HepG2 (cell line): Measurements from ENCODE around the gene INO80B. TPM values are rescaled to one million over a fixed set of nuclear protein-coding genes. Genes with fewer than 3 reads are reported as not detected.

Experiments
- BHLHE40 ChIP-seq: IDR thresholded peaks from 2 replicates; pipeline ENCODE4 v1.6.1; 2011; ENCODE audit warnings: low read length, improper control_type of control experiment
- FOXA3 ChIP-seq: IDR thresholded peaks from 2 replicates; pipeline ENCODE4 v1.6.1; 2016; ENCODE audit warnings: missing genetic modification reagents, missing compliant biosample characterization
- GATA4 ChIP-seq: sonication (generic); IDR thresholded peaks from 2 replicates; pipeline ENCODE4 v1.6.1; 2016; ENCODE audit warnings: antibody characterized with exemption, low read depth, borderline replicate concordance
- GATAD2A ChIP-seq: IDR thresholded peaks from 2 replicates; pipeline ENCODE4 v1.6.1; 2016
- NONO ChIP-seq, 2 experiments: fragments of 450-650 bp in 1 of 2; sonication (generic) in 1 of 2; formaldehyde crosslinking in 1 of 2; IDR thresholded peaks in 1 of 2; conservative IDR thresholded peaks in 1 of 2; 2 replicates each; pipeline versions ENCODE4 v1.6.1 to v1.8.0; 2017 to 2022; ENCODE audit warnings: mild to moderate bottlenecking in 1 of 2, missing genetic modification reagents in 1 of 2, moderate library complexity in 1 of 2
- U2AF1 ChIP-seq: fragments of 200-400 bp; formaldehyde crosslinking; optimal IDR thresholded peaks from 2 replicates; pipeline ENCODE3; 2017; ENCODE audit warnings: mild to moderate bottlenecking, low read depth, low read length
- XBP1 ChIP-seq: sonication (generic); formaldehyde crosslinking; IDR thresholded peaks from 2 replicates; pipeline ENCODE4 v1.5.0; 2020; ENCODE audit warnings: missing genetic modification reagents
- ZBTB33 ChIP-seq: sonication (generic); formaldehyde crosslinking; IDR thresholded peaks from 2 replicates; pipeline ENCODE4 v1.4.0; 2020; ENCODE audit warnings: missing genetic modification reagents
- ZNF143 ChIP-seq: sonication (generic); formaldehyde crosslinking; IDR thresholded peaks from 2 replicates; pipeline ENCODE4 v1.4.0; 2020; ENCODE audit warnings: missing genetic modification reagents
- ZNF205 ChIP-seq: IDR thresholded peaks from 2 replicates; pipeline ENCODE4 v1.6.1; 2018; ENCODE audit warnings: missing biosample characterization, missing genetic modification reagents
- ZNF230 ChIP-seq: sonication (generic); formaldehyde crosslinking; IDR thresholded peaks from 2 replicates; pipeline ENCODE4 v1.4.0; 2020; ENCODE audit warnings: mild to moderate bottlenecking, missing genetic modification reagents
- ZNF280B ChIP-seq: sonication (generic); formaldehyde crosslinking; IDR thresholded peaks from 2 replicates; pipeline ENCODE4 v1.5.0; 2020; ENCODE audit warnings: missing genetic modification reagents, mild to moderate bottlenecking, borderline replicate concordance
- ZNF33A ChIP-seq: sonication (generic); formaldehyde crosslinking; IDR thresholded peaks from 2 replicates; pipeline ENCODE4 v1.5.1; 2020; ENCODE audit warnings: missing genetic modification reagents, mild to moderate bottlenecking, moderate library complexity, borderline replicate concordance
- ZNF432 ChIP-seq: sonication (generic); formaldehyde crosslinking; IDR thresholded peaks from 2 replicates; pipeline ENCODE4 v1.5.0; 2020; ENCODE audit warnings: missing genetic modification reagents, mild to moderate bottlenecking, borderline replicate concordance
- ZNF496 ChIP-seq: sonication (generic); formaldehyde crosslinking; IDR thresholded peaks from 2 replicates; pipeline ENCODE4 v1.8.1; 2023; ENCODE audit warnings: mild to moderate bottlenecking, moderate library complexity, missing genetic modification reagents; ENCODE audit not compliant: insufficient replicate concordance
- ZNF674 ChIP-seq: sonication (generic); formaldehyde crosslinking; IDR thresholded peaks from 2 replicates; pipeline ENCODE4 v1.5.0; 2020; ENCODE audit warnings: low read depth, mild to moderate bottlenecking, missing genetic modification reagents
- ZNF75D ChIP-seq: sonication (generic); formaldehyde crosslinking; IDR thresholded peaks from 2 replicates; pipeline ENCODE4 v1.8.1; 2023; ENCODE audit warnings: missing genetic modification reagents, mild to moderate bottlenecking, borderline replicate concordance
- ZNF850 ChIP-seq: sonication (generic); formaldehyde crosslinking; conservative IDR thresholded peaks from 2 replicates; pipeline ENCODE4 v1.9.0; 2021; ENCODE audit warnings: mild to moderate bottlenecking, missing genetic modification reagents
- ZSCAN21 ChIP-seq: sonication (generic); formaldehyde crosslinking; IDR thresholded peaks from 2 replicates; pipeline ENCODE4 v1.8.0; 2022; ENCODE audit warnings: mild to moderate bottlenecking, missing genetic modification reagents, moderate library complexity, borderline replicate concordance
- polyA plus RNA-seq, 8 experiments: library from polyadenylated mRNA; depleted of rRNA in 3 of 8; stranded (reverse) in 7 of 8; unstranded in 1 of 8; fragments of >200 nt; fragmentation: Illumina TruSeq in 4 of 8; extraction: Trizol in 4 of 8; gene quantifications; 2 replicates each; pipeline versions ENCODE4 v1.2.1 to v1.2.3, GENCODE V29; 2011 to 2016; ENCODE audit warnings: low read depth in 4 of 8, missing spikeins in 1 of 8, mixed read lengths in 1 of 8; ENCODE audit not compliant: insufficient read depth in 1 of 8
- total RNA-seq, 5 experiments: library from RNA; depleted of rRNA; stranded (reverse); fragments of >200 nt; fragmentation: Illumina TruSeq; extraction: Trizol; gene quantifications; 2 replicates each; pipeline ENCODE4 v1.2.3, GENCODE V29; 2016; ENCODE audit warnings: low read depth in 1 of 5
- TF ChIP-seq, protein P1 (sequence below): sonication (generic); formaldehyde crosslinking; IDR thresholded peaks from 2 replicates; pipeline ENCODE4 v1.4.0; 2020; ENCODE audit warnings: missing genetic modification reagents
- TF ChIP-seq, protein P2 (sequence below): sonication (generic); formaldehyde crosslinking; IDR thresholded peaks from 2 replicates; pipeline ENCODE4 v1.5.0; 2020; ENCODE audit warnings: mild to moderate bottlenecking, missing genetic modification reagents

Gene INO80B
- total and polyA plus RNA-seq, 2 of the 13 experiments (the other 11 are each of a cell fraction or from before 2014, with no cell fraction given), result 6.2 to 14.5 TPM

DNA sequence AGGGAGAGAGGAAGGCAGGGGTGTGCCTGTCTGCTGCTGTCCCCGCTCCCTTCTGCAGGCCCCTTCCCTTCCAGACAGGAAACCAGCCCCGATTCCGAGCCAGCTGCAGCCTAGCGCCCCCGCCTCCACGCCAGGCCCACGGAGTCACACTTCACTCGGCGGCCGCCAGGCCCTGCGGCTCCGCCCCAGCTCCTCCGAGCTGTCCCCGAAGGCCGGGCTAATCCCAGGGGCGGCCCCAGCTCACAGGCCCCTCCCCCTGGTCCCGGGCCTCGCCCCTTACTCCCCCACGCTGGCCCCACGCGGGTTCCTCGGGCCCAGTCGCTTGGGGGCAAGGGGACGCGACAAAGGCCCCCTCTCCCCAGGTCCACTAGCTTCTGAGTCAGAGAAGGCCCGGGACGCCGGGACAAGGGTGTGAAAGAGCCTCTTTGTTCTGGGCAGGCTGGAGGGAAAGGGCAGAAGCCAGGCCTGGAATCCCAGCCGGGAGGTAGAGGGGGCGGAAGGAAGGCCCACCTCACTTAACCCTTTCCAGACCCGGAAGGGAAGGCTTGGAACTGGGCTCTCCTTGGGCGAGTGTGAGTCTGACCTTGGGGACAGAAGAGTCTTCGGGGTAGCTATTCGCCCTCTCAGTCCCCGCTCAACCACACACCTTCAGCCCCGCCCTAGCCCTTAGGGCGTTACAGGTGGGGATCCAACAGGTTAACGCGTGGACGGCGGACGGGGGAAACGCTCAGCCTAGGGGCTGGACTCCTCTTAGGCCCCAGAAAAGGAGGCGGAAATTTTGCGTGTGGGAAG, 14.3 kb upstream of the INO80B start (continued):
- TF ChIP-seq, protein P1, sequence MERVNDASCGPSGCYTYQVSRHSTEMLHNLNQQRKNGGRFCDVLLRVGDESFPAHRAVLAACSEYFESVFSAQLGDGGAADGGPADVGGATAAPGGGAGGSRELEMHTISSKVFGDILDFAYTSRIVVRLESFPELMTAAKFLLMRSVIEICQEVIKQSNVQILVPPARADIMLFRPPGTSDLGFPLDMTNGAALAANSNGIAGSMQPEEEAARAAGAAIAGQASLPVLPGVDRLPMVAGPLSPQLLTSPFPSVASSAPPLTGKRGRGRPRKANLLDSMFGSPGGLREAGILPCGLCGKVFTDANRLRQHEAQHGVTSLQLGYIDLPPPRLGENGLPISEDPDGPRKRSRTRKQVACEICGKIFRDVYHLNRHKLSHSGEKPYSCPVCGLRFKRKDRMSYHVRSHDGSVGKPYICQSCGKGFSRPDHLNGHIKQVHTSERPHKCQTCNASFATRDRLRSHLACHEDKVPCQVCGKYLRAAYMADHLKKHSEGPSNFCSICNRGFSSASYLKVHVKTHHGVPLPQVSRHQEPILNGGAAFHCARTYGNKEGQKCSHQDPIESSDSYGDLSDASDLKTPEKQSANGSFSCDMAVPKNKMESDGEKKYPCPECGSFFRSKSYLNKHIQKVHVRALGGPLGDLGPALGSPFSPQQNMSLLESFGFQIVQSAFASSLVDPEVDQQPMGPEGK (CRISPR knock-in tag), result peak; percentile 99
- no peak for TF ChIP-seq BHLHE40
- TF ChIP-seq ZSCAN21 (CRISPR knock-in tag), result peak; percentile 93
- peak; percentile 77; the same call in 1 of the 2 replicates for TF ChIP-seq ZNF75D (CRISPR knock-in tag)
- TF ChIP-seq ZNF496, result no peak
- peak; percentile 56 for TF ChIP-seq ZNF280B (CRISPR knock-in tag)
- 0 out of 2 replicates have a peak, but pooled peaks have one; percentile 39 for TF ChIP-seq FOXA3
- peak; percentile 11; the same call in 1 of the 2 replicates for TF ChIP-seq ZBTB33
- no peak for TF ChIP-seq ZNF674 (CRISPR knock-in tag)
- peak; percentile 82 for TF ChIP-seq ZNF230 (CRISPR knock-in tag)
- TF ChIP-seq GATA4, result 0 out of 2 replicates have a peak, but pooled peaks have one; percentile 17
- TF ChIP-seq XBP1, result 0 out of 2 replicates have a peak, but pooled peaks have one; percentile 35
- no peak for TF ChIP-seq U2AF1
- peak; percentile 59; the same call in 1 of the 2 replicates for TF ChIP-seq ZNF205 (CRISPR knock-in tag)
- TF ChIP-seq, protein P2, sequence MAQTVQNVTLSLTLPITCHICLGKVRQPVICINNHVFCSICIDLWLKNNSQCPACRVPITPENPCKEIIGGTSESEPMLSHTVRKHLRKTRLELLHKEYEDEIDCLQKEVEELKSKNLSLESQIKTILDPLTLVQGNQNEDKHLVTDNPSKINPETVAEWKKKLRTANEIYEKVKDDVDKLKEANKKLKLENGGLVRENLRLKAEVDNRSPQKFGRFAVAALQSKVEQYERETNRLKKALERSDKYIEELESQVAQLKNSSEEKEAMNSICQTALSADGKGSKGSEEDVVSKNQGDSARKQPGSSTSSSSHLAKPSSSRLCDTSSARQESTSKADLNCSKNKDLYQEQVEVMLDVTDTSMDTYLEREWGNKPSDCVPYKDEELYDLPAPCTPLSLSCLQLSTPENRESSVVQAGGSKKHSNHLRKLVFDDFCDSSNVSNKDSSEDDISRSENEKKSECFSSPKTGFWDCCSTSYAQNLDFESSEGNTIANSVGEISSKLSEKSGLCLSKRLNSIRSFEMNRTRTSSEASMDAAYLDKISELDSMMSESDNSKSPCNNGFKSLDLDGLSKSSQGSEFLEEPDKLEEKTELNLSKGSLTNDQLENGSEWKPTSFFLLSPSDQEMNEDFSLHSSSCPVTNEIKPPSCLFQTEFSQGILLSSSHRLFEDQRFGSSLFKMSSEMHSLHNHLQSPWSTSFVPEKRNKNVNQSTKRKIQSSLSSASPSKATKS, result peak; percentile 93; the same call in 1 of the 2 replicates
- no peak for TF ChIP-seq ZNF850 (CRISPR knock-in tag)
- TF ChIP-seq NONO (IDR thresholded peaks at IDR 0.05), result no peak
- TF ChIP-seq NONO (CRISPR knock-in tag; conservative IDR thresholded peaks at IDR 0.05), result peak; percentile 90
- TF ChIP-seq ZNF33A, result no peak
- peak; percentile 99 for TF ChIP-seq GATAD2A (CRISPR knock-in tag)
- peak; percentile 7 for TF ChIP-seq ZNF143 (CRISPR knock-in tag)
- TF ChIP-seq ZNF432, result 0 out of 2 replicates have a peak, but pooled peaks have one; percentile 22
